ENCODE data around the gene HSPA9.

- TF ChIP-seq POLR2A (IDR thresholded peaks at IDR 0.05) (no peak), CTCF (IDR thresholded peaks at IDR 0.05) (no peak), POLR2AphosphoS5 (IDR thresholded peaks at IDR 0.05) (no peak)
Observed at GRCh38 chr5:138615461-138615860, 40.3 kb upstream of the HSPA9 start.
